SU-DHL-6 (cell line): Measurements from ENCODE around the gene DNAH14.

Experiments used
- EZH2phosphoT487 ChIP-seq: fragments of 200-600 bp; sonication (generic), shearing (Covaris generic); conservative IDR thresholded peaks from 2 replicates; pipeline ENCODE4 v1.6.1; 2018; ENCODE audit warnings: mild to moderate bottlenecking, antibody characterized with exemption, low read length, moderate library complexity, mixed read lengths
- TF ChIP-seq, protein P1 (sequence below): fragments of 200-600 bp; sonication (generic); IDR thresholded peaks from one replicate; pipeline ENCODE4 v1.5.1; 2017; ENCODE audit warnings: antibody characterized with exemption, mild to moderate bottlenecking, low read length, moderate library complexity; ENCODE audit not compliant: insufficient read depth, poor library complexity, severe bottlenecking

- TF ChIP-seq, protein P1, sequence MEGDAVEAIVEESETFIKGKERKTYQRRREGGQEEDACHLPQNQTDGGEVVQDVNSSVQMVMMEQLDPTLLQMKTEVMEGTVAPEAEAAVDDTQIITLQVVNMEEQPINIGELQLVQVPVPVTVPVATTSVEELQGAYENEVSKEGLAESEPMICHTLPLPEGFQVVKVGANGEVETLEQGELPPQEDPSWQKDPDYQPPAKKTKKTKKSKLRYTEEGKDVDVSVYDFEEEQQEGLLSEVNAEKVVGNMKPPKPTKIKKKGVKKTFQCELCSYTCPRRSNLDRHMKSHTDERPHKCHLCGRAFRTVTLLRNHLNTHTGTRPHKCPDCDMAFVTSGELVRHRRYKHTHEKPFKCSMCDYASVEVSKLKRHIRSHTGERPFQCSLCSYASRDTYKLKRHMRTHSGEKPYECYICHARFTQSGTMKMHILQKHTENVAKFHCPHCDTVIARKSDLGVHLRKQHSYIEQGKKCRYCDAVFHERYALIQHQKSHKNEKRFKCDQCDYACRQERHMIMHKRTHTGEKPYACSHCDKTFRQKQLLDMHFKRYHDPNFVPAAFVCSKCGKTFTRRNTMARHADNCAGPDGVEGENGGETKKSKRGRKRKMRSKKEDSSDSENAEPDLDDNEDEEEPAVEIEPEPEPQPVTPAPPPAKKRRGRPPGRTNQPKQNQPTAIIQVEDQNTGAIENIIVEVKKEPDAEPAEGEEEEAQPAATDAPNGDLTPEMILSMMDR: no peak
- TF ChIP-seq EZH2phosphoT487: no peak
Observed at GRCh38 chr1:225400968-225401367, 471.5 kb downstream of the DNAH14 start.
